GM12878 (cell line): ENCODE results near the gene S100A10. TPM values are rescaled to one million over a fixed set of nuclear protein-coding genes. Genes with fewer than 3 reads are reported as not detected.

Experiments used
- ATAC-seq: fragments of 200-7000 bp; cut with Tn5 transposase; 3 replicates; pipeline ENCODE4 v1.9.1; 2020; ENCODE audit warnings: mild to moderate bottlenecking, moderate library complexity
- BruUV-seq: library from RNA; stranded (reverse); fragments of 400-500 nt; replicated peaks from 2 replicates; lab custom pipeline; 2021; lab: Mats Ljungman, UMichigan
- CTCF ChIA-PET: fragments of 300-600 bp; sonication (Branson Sonifier 250); formaldehyde crosslinking; extraction: SDS; loops from one replicate; lab custom pipeline; 2021; ENCODE audit warnings: inconsistent platforms; lab: Yijun Ruan, JAX
- POLR2A ChIA-PET: fragments of 350-600 bp; formaldehyde crosslinking; extraction: SDS; loops from one replicate; lab custom pipeline; 2021; ENCODE audit warnings: inconsistent platforms; lab: Charles Lee
- RAD21 ChIA-PET: fragments of 300-600 bp; sonication (Branson Sonifier 250); formaldehyde crosslinking; loops from one replicate; lab custom pipeline; 2023; ENCODE audit warnings: antibody characterized with exemption; ENCODE audit not compliant: unreplicated experiment; lab: Charles Lee
- SMC1A ChIA-PET: fragments of 300-600 bp; sonication (Branson Sonifier 250); formaldehyde crosslinking; loops from one replicate; lab custom pipeline; 2023; ENCODE audit not compliant: unreplicated experiment, uncharacterized antibody; lab: Charles Lee
- DNase-seq: peaks from one replicate; pipeline ENCODE4 v3.0.0-alpha.2; 2011; ENCODE audit warnings: low read depth, low spot score
- FAIRE-seq: peaks from 3 replicates; lab custom pipeline; 2011; peaks lifted over from hg19 to GRCh38; lab: Jason Lieb, UNC
- H2AFZ ChIP-seq: 2 replicates; pipeline ENCODE4 v1.6.0; 2011; ENCODE audit warnings: low read depth, low read length, control low read depth; ENCODE audit not compliant: control insufficient read depth
- H3K27ac ChIP-seq: 2 replicates; pipeline ENCODE4 v1.5.1; 2011; ENCODE audit warnings: control low read depth; ENCODE audit not compliant: control insufficient read depth, insufficient read depth
- H3K27me3 ChIP-seq, 2 experiments: replicated peaks in 1 of 2; 2 replicates each; pipeline versions ENCODE4 v1.6.0 to v1.6.1; 2011; ENCODE audit warnings: low read length in 1 of 2; ENCODE audit not compliant: control insufficient read depth in 2 of 2, insufficient read depth in 2 of 2
- H3K36me3 ChIP-seq, 2 experiments: 2 replicates each; pipeline ENCODE4 v1.5.1; 2011; ENCODE audit warnings: low read length in 1 of 2; ENCODE audit not compliant: control insufficient read depth in 2 of 2, insufficient read depth in 2 of 2
- H3K4me1 ChIP-seq: 2 replicates; pipeline ENCODE4 v1.6.1; 2011; ENCODE audit warnings: mild to moderate bottlenecking, low read length, moderate library complexity, mixed read lengths; ENCODE audit not compliant: control insufficient read depth, insufficient read depth
- H3K4me2 ChIP-seq: 2 replicates; pipeline ENCODE4 v1.6.0; 2011; ENCODE audit warnings: control low read depth; ENCODE audit not compliant: control insufficient read depth, insufficient read depth
- H3K4me3 ChIP-seq: fragments of 200-600 bp; sonication (generic); 2 replicates; pipeline ENCODE4 v1.5.1; 2016
- H3K79me2 ChIP-seq: 2 replicates; pipeline ENCODE4 v1.6.0; 2011; ENCODE audit warnings: low read length; ENCODE audit not compliant: control insufficient read depth, insufficient read depth
- H3K9ac ChIP-seq: 2 replicates; pipeline ENCODE4 v1.8.0; 2011; ENCODE audit warnings: low read length, control low read depth, mixed read lengths; ENCODE audit not compliant: control insufficient read depth, insufficient read depth
- H3K9me3 ChIP-seq: replicated peaks from 3 replicates; pipeline ENCODE4 v1.5.1; 2011; ENCODE audit warnings: mild to moderate bottlenecking, low read length; ENCODE audit not compliant: control insufficient read depth, insufficient read depth
- H4K20me1 ChIP-seq: 2 replicates; pipeline ENCODE4 v1.6.0; 2011; ENCODE audit not compliant: control insufficient read depth, insufficient read depth
- BMI1 ChIP-seq: fragments of 450-650 bp; IDR thresholded peaks from 2 replicates; pipeline ENCODE4 v1.6.1; 2016; ENCODE audit warnings: mild to moderate bottlenecking, moderate library complexity, borderline replicate concordance
- ESRRA ChIP-seq: IDR thresholded peaks from 2 replicates; pipeline ENCODE4 v1.6.1; 2012; ENCODE audit warnings: mild to moderate bottlenecking, low read length, improper control_type of control experiment
- KDM1A ChIP-seq: fragments of 200-600 bp; sonication (generic); IDR thresholded peaks from 2 replicates; pipeline ENCODE4 v1.6.1; 2016; ENCODE audit warnings: borderline replicate concordance
- MEF2A ChIP-seq: IDR thresholded peaks from 2 replicates; pipeline ENCODE4 v1.6.1; 2011; ENCODE audit warnings: low read depth, mild to moderate bottlenecking, low read length, moderate library complexity; ENCODE audit not compliant: insufficient read depth
- MLLT1 ChIP-seq: fragments of 450-650 bp; IDR thresholded peaks from 2 replicates; pipeline ENCODE4 v1.6.1; 2016; ENCODE audit warnings: mild to moderate bottlenecking
- NFIC ChIP-seq: IDR thresholded peaks from 2 replicates; pipeline ENCODE4 v1.6.1; 2012; ENCODE audit warnings: low read depth, mild to moderate bottlenecking, inconsistent platforms, low read length, moderate library complexity
- NR2F1 ChIP-seq: fragments of 450-650 bp; conservative IDR thresholded peaks from 2 replicates; pipeline ENCODE4 v1.6.1; 2017; ENCODE audit warnings: mild to moderate bottlenecking
- PKNOX1 ChIP-seq: fragments of 450-650 bp; IDR thresholded peaks from 2 replicates; pipeline ENCODE4 v1.6.1; 2016; ENCODE audit warnings: mild to moderate bottlenecking
- RELB ChIP-seq: fragments of 450-650 bp; IDR thresholded peaks from 2 replicates; pipeline ENCODE4 v1.6.1; 2017; ENCODE audit warnings: low read depth, mild to moderate bottlenecking, moderate library complexity
- SP1 ChIP-seq: IDR thresholded peaks from one replicate; pipeline ENCODE4 v1.6.1; 2011; ENCODE audit warnings: low read depth, low read length
- TARDBP ChIP-seq: IDR thresholded peaks from 2 replicates; pipeline ENCODE4 v1.6.1; 2016; ENCODE audit warnings: borderline replicate concordance
- WGBS: methylation state at CpG from one replicate; pipeline ENCODE4 v1.1.6; 2016; ENCODE audit warnings: low lambda C conversion rate; ENCODE audit not compliant: insufficient replicate concordance, insufficient coverage; ENCODE audit errors: missing lambda C conversion rate; 5-methylcytosine and 5-hydroxymethylcytosine counted together
- in situ Hi-C: fragments of 300-500 bp; cut with MboI; formaldehyde crosslinking; loops from 9 replicates; pipeline ENCODE4 v1.14.3; 2018; ENCODE audit warnings: mixed read lengths
- intact Hi-C: fragments of 100-400 bp; cut with micrococcal nuclease; formaldehyde crosslinking; loops from one replicate; pipeline ENCODE4 v1.14.2; 2022; ENCODE audit not compliant: unreplicated experiment
- polyA plus RNA-seq, 11 experiments: library from polyadenylated mRNA; depleted of rRNA in 4 of 11; unstranded in 6 of 11; stranded (reverse) in 5 of 11; fragments of >200 nt; fragmentation: Nextera tagmentation in 4 of 11; fragmentation: Illumina TruSeq in 1 of 11; extraction: Ambion mirVana in 4 of 11; extraction: Trizol in 1 of 11; gene quantifications; 1 replicate in 1 of 11; 2 replicates in 10 of 11; pipeline versions ENCODE4 v1.2.1 to v1.2.3, GENCODE V29; 2011 to 2016; ENCODE audit warnings: inconsistent platforms in 2 of 11, missing spikeins in 2 of 11, low read depth in 1 of 11
- total RNA-seq, 4 experiments: library from RNA; depleted of rRNA in 3 of 4; stranded (reverse); fragments of >200 nt in 3 of 4; fragmentation: Illumina TruSeq in 1 of 4; extraction: Trizol in 1 of 4; gene quantifications; 2 replicates each; pipeline versions ENCODE4 v1.2.1 to v1.2.3, GENCODE V29; 2013 to 2021

The S100A10 gene
- total and polyA plus RNA-seq, 10 of the 15 experiments (the other 5 are each of a cell fraction or from before 2014, with no cell fraction given) = 0.18 to 2.8 (median 0.61) TPM; not detected in 2

GRCh38 chr1:151935894-151936602, 57.6 kb downstream of the S100A10 start:
- BruUV-seq = no TSS peak
- H3K4me3 ChIP-seq = no peak overlapping the region
- no peak for TF ChIP-seq RELB
- TF ChIP-seq TARDBP = no peak
- TF ChIP-seq SP1 = no peak
- TF ChIP-seq PKNOX1 = no peak
- no peak for TF ChIP-seq NFIC
- no peak for TF ChIP-seq MEF2A
- TF ChIP-seq ESRRA = no peak
- no peak for TF ChIP-seq BMI1
- TF ChIP-seq KDM1A = no peak
- no peak for TF ChIP-seq MLLT1
- TF ChIP-seq NR2F1 = no peak
- WGBS = 0% methylated on average over 2 of the region's 2 CpGs
- H4K20me1 ChIP-seq = no peaks in the 10 kb centered on the region
- no peaks in the 10 kb centered on the region for H3K36me3 ChIP-seq
- intact Hi-C loops (no loop called here), in situ Hi-C loops (no loop called here)
- ChIA-PET POLR2A (no interaction called here), CTCF (interaction anchor here (0.9 to 5.0 kb wide), 19 partner anchors 12 to 523 kb away, joined by 3 to 122 read pairs (median 4); no protein-coding TSS in a partner anchor), RAD21 (interaction anchor here (0.7 to 4.0 kb wide), 4 partner anchors 9 to 65 kb away, joined by 3 to 33 read pairs (median 5); no protein-coding TSS in a partner anchor), SMC1A (interaction anchor here (0.7 to 5.6 kb wide), 9 partner anchors 9 to 74 kb away, joined by 3 to 56 read pairs (median 4); no protein-coding TSS in a partner anchor)
- H3K4me1 ChIP-seq = no peaks in the 10 kb centered on the region
- no peak for FAIRE-seq
- H3K79me2 ChIP-seq = no peaks in the 10 kb centered on the region
- no peak overlapping the region for H3K9ac ChIP-seq
- H2AFZ ChIP-seq = no peak overlapping the region
- H3K27me3 ChIP-seq = peaks cover 0 to 1% of the 10 kb centered on the region in 2 experiments; a peak in 1 of 4 replicates
- DNase-seq = no peak
- H3K9me3 ChIP-seq = no peaks in the 10 kb centered on the region
- no peak overlapping the region for H3K27ac ChIP-seq
- ATAC-seq = no peak
- H3K4me2 ChIP-seq = no peak overlapping the region
